HEK293 (cell line): ENCODE data around the gene SERTAD1.

Source experiments
- AEBP2 ChIP-seq: fragments of 450-650 bp; formaldehyde crosslinking; IDR thresholded peaks from 2 replicates; pipeline ENCODE4 v1.5.1; 2016; ENCODE audit warnings: missing biosample characterization, missing genetic modification characterization, borderline replicate concordance
- BCL11B ChIP-seq: fragments of 450-650 bp; formaldehyde crosslinking; IDR thresholded peaks from 2 replicates; pipeline ENCODE4 v1.5.1; 2016; ENCODE audit warnings: low read depth, missing biosample characterization, missing genetic modification characterization
- BCL6B ChIP-seq: fragments of 450-650 bp; formaldehyde crosslinking; IDR thresholded peaks from 2 replicates; pipeline ENCODE4 v1.5.1; 2017; ENCODE audit warnings: missing biosample characterization, missing genetic modification characterization
- PATZ1 ChIP-seq: fragments of 450-650 bp; formaldehyde crosslinking; IDR thresholded peaks from 2 replicates; pipeline ENCODE4 v1.5.1; 2016; ENCODE audit warnings: missing biosample characterization, missing genetic modification characterization
- REPIN1 ChIP-seq: fragments of 450-650 bp; formaldehyde crosslinking; IDR thresholded peaks from 2 replicates; pipeline ENCODE4 v1.5.1; 2017; ENCODE audit warnings: missing biosample characterization, missing genetic modification characterization, low read depth
- SALL2 ChIP-seq: fragments of 450-650 bp; formaldehyde crosslinking; IDR thresholded peaks from 2 replicates; pipeline ENCODE4 v1.5.0; 2017; ENCODE audit warnings: missing biosample characterization, mild to moderate bottlenecking, missing genetic modification characterization, borderline replicate concordance
- TSHZ1 ChIP-seq: fragments of 450-650 bp; formaldehyde crosslinking; IDR thresholded peaks from 2 replicates; pipeline ENCODE4 v1.5.1; 2016; ENCODE audit warnings: missing biosample characterization, missing genetic modification characterization, borderline replicate concordance
- ZBTB44 ChIP-seq: fragments of 450-650 bp; IDR thresholded peaks from 2 replicates; pipeline ENCODE4 v1.5.1; 2018; ENCODE audit warnings: missing biosample characterization, mild to moderate bottlenecking, missing genetic modification characterization
- ZNF140 ChIP-seq: fragments of 450-650 bp; formaldehyde crosslinking; IDR thresholded peaks from 2 replicates; pipeline ENCODE4 v1.5.1; 2016; ENCODE audit warnings: missing biosample characterization, missing genetic modification characterization
- ZNF148 ChIP-seq: fragments of 450-650 bp; formaldehyde crosslinking; IDR thresholded peaks from 2 replicates; pipeline ENCODE4 v1.5.0; 2017; ENCODE audit warnings: missing biosample characterization, missing genetic modification characterization, borderline replicate concordance
- ZNF274 ChIP-seq, 2 experiments: fragments of 200-500 bp in 1 of 2; fragments of 450-650 bp in 1 of 2; sonication (Bioruptor generic) in 1 of 2; formaldehyde crosslinking in 1 of 2; IDR thresholded peaks; 2 replicates each; pipeline versions ENCODE4 v1.5.1 to v1.6.1; 2014 to 2016; ENCODE audit warnings: borderline replicate concordance in 1 of 2, inconsistent platforms in 1 of 2, low read length in 1 of 2, missing biosample characterization in 1 of 2, missing genetic modification characterization in 1 of 2
- ZNF335 ChIP-seq: fragments of 450-650 bp; formaldehyde crosslinking; conservative IDR thresholded peaks from 2 replicates; pipeline ENCODE4 v1.5.1; 2016; ENCODE audit warnings: missing biosample characterization, missing genetic modification characterization
- ZNF394 ChIP-seq: fragments of 450-650 bp; formaldehyde crosslinking; IDR thresholded peaks from 2 replicates; pipeline ENCODE4 v1.5.1; 2016; ENCODE audit warnings: missing biosample characterization, missing genetic modification characterization, mild to moderate bottlenecking, moderate library complexity, borderline replicate concordance
- ZNF398 ChIP-seq: fragments of 450-650 bp; formaldehyde crosslinking; IDR thresholded peaks from 2 replicates; pipeline ENCODE4 v1.5.1; 2017; ENCODE audit warnings: missing biosample characterization, missing genetic modification characterization
- ZNF404 ChIP-seq: fragments of 450-650 bp; formaldehyde crosslinking; IDR thresholded peaks from 2 replicates; pipeline ENCODE4 v1.5.1; 2017; ENCODE audit warnings: missing biosample characterization, missing genetic modification characterization
- ZNF530 ChIP-seq: fragments of 450-650 bp; formaldehyde crosslinking; IDR thresholded peaks from 2 replicates; pipeline ENCODE4 v1.5.1; 2016; ENCODE audit warnings: low read depth, missing biosample characterization, missing genetic modification characterization
- ZNF560 ChIP-seq: fragments of 450-650 bp; formaldehyde crosslinking; IDR thresholded peaks from 2 replicates; pipeline ENCODE4 v1.5.1; 2017; ENCODE audit warnings: missing biosample characterization, missing genetic modification characterization, borderline replicate concordance
- ZNF580 ChIP-seq: fragments of 450-650 bp; formaldehyde crosslinking; IDR thresholded peaks from 2 replicates; pipeline ENCODE4 v1.5.1; 2016; ENCODE audit warnings: missing biosample characterization, missing genetic modification characterization
- ZNF585B ChIP-seq: fragments of 450-650 bp; formaldehyde crosslinking; IDR thresholded peaks from 2 replicates; pipeline ENCODE4 v1.5.1; 2016; ENCODE audit warnings: missing biosample characterization, missing genetic modification characterization
- ZNF624 ChIP-seq: fragments of 450-650 bp; formaldehyde crosslinking; IDR thresholded peaks from 2 replicates; pipeline ENCODE4 v1.5.1; 2017; ENCODE audit warnings: missing biosample characterization, missing genetic modification characterization
- ZNF791 ChIP-seq: fragments of 450-650 bp; formaldehyde crosslinking; IDR thresholded peaks from 2 replicates; pipeline ENCODE4 v1.5.1; 2016; ENCODE audit warnings: missing biosample characterization, missing genetic modification characterization
- ZNF792 ChIP-seq: fragments of 450-650 bp; formaldehyde crosslinking; IDR thresholded peaks from 2 replicates; pipeline ENCODE4 v1.5.1; 2016; ENCODE audit warnings: missing biosample characterization, missing genetic modification characterization

SERTAD1 gene

GRCh38 chr19:40445780-40446262 is 20.0 kb upstream of the SERTAD1 start (continued):
- TF ChIP-seq ZNF580 (tag by site-specific recombination), result no peak
- no peak for TF ChIP-seq ZNF585B (tag by site-specific recombination)
- TF ChIP-seq BCL6B (tag by site-specific recombination), result no peak
- no peak for TF ChIP-seq REPIN1 (tag by site-specific recombination)
- TF ChIP-seq ZNF274 (IDR thresholded peaks at IDR 0.05; ENCODE audit: low read length), result no peak
- TF ChIP-seq ZNF274 (tag by site-specific recombination; IDR thresholded peaks at IDR 0.05; ENCODE audit: borderline replicate concordance), result no peak
- TF ChIP-seq ZNF791 (tag by site-specific recombination), result no peak
- TF ChIP-seq BCL11B, result no peak
- TF ChIP-seq TSHZ1, result no peak
- no peak for TF ChIP-seq ZNF530 (tag by site-specific recombination)
- no peak for TF ChIP-seq ZNF148
- TF ChIP-seq AEBP2, result no peak
- no peak for TF ChIP-seq PATZ1 (tag by site-specific recombination)
- TF ChIP-seq ZNF560 (tag by site-specific recombination), result no peak
- no peak for TF ChIP-seq ZNF624 (tag by site-specific recombination)
- peak; percentile 99 for TF ChIP-seq ZNF335 (tag by site-specific recombination)
- TF ChIP-seq ZNF398 (tag by site-specific recombination), result peak; percentile 64
- no peak for TF ChIP-seq ZNF394
- TF ChIP-seq SALL2 (tag by site-specific recombination), result no peak
- no peak for TF ChIP-seq ZNF404 (tag by site-specific recombination)
- TF ChIP-seq ZNF140 (tag by site-specific recombination), result no peak
- TF ChIP-seq ZBTB44 (tag by site-specific recombination), result no peak
- no peak for TF ChIP-seq ZNF792 (tag by site-specific recombination)
